Neuronal stem cell (in vitro differentiated cells): ENCODE data around the gene FGB.

Experiments
- DNase-seq: peaks from one replicate; pipeline ENCODE4 v3.0.0-alpha.2; 2013; ENCODE audit warnings: low spot score
- H2AFZ ChIP-seq: one replicate; pipeline ENCODE4 v1.6.1; 2013; ENCODE audit warnings: mild to moderate bottlenecking, low read length, inconsistent platforms
- H2AK5ac ChIP-seq: 2 replicates; pipeline ENCODE4 v1.6.1; 2013; ENCODE audit warnings: low read depth, mild to moderate bottlenecking, inconsistent platforms, low read length, moderate library complexity, mixed read lengths
- H2BK120ac ChIP-seq: 2 replicates; pipeline ENCODE4 v1.6.1; 2013; ENCODE audit warnings: low read depth, mild to moderate bottlenecking, inconsistent platforms, low read length, moderate library complexity, mixed read lengths
- H2BK12ac ChIP-seq: one replicate; pipeline ENCODE4 v1.6.1; 2013; ENCODE audit warnings: low read length, inconsistent platforms
- H2BK15ac ChIP-seq: 2 replicates; pipeline ENCODE4 v1.6.1; 2013; ENCODE audit warnings: mild to moderate bottlenecking, low read length, inconsistent platforms, mixed read lengths
- H2BK5ac ChIP-seq: one replicate; pipeline ENCODE4 v1.6.1; 2013; ENCODE audit warnings: inconsistent platforms, mild to moderate bottlenecking, low read length, moderate library complexity
- H3K14ac ChIP-seq: one replicate; pipeline ENCODE4 v1.6.1; 2013; ENCODE audit warnings: low read length, inconsistent platforms
- H3K18ac ChIP-seq: 2 replicates; pipeline ENCODE4 v1.6.1; 2013; ENCODE audit warnings: low read length, inconsistent platforms
- H3K23ac ChIP-seq: 2 replicates; pipeline ENCODE4 v1.6.1; 2013; ENCODE audit warnings: low read depth, mild to moderate bottlenecking, mixed read lengths, low read length, inconsistent platforms; ENCODE audit not compliant: poor library complexity
- H3K27ac ChIP-seq: replicated peaks from 3 replicates; pipeline ENCODE4 v1.5.1; 2013; ENCODE audit warnings: low read length, inconsistent platforms
- H3K27me3 ChIP-seq, 3 experiments: 2 replicates each; pipeline ENCODE4 v1.6.1; 2013; ENCODE audit warnings: low read length in 3 of 3, mild to moderate bottlenecking in 2 of 3, inconsistent platforms in 1 of 3, low read depth in 1 of 3, mixed read lengths in 1 of 3, moderate library complexity in 1 of 3; ENCODE audit not compliant: control insufficient read depth in 3 of 3, insufficient read depth in 3 of 3
- H3K36me3 ChIP-seq, 2 donors: replicated peaks in 1 of 2; 2 replicates each; pipeline ENCODE4 v1.6.1; 2013; ENCODE audit warnings: low read length in 2 of 2; ENCODE audit not compliant: control insufficient read depth in 2 of 2, insufficient read depth in 2 of 2
- H3K4ac ChIP-seq: 2 replicates; pipeline ENCODE4 v1.6.1; 2013; ENCODE audit warnings: inconsistent platforms, mild to moderate bottlenecking, low read length, moderate library complexity
- H3K4me1 ChIP-seq, 2 donors: 1 replicate in 1 of 2; 2 replicates in 1 of 2; pipeline ENCODE4 v1.6.1; 2013; ENCODE audit warnings: low read length in 2 of 2, low read depth in 1 of 2; ENCODE audit not compliant: control insufficient read depth in 2 of 2, insufficient read depth in 1 of 2
- H3K4me2 ChIP-seq: one replicate; pipeline ENCODE4 v1.6.1; 2013; ENCODE audit warnings: mild to moderate bottlenecking, low read length, inconsistent platforms; ENCODE audit not compliant: insufficient read depth, poor library complexity, severe bottlenecking
- H3K4me3 ChIP-seq, 2 donors: 2 replicates each; pipeline ENCODE4 v1.5.1; 2013; ENCODE audit warnings: low read length in 2 of 2, mild to moderate bottlenecking in 2 of 2, inconsistent platforms in 1 of 2, moderate library complexity in 1 of 2
- H3K79me1 ChIP-seq: one replicate; pipeline ENCODE4 v1.6.1; 2013; ENCODE audit warnings: low read depth, mild to moderate bottlenecking, inconsistent platforms, low read length, moderate library complexity
- H3K9ac ChIP-seq: one replicate; pipeline ENCODE4 v1.6.1; 2013; ENCODE audit warnings: mild to moderate bottlenecking, low read depth, low read length, inconsistent platforms; ENCODE audit not compliant: poor library complexity
- H3K9me3 ChIP-seq, 2 donors: replicated peaks in 1 of 2; 2 replicates each; pipeline versions ENCODE3 to v1.6.1; 2013; ENCODE audit warnings: low read length in 2 of 2, mild to moderate bottlenecking in 2 of 2, inconsistent platforms in 1 of 2, low read depth in 1 of 2, mixed read lengths in 1 of 2, moderate library complexity in 1 of 2; ENCODE audit not compliant: control insufficient read depth in 2 of 2, insufficient read depth in 1 of 2
- H4K8ac ChIP-seq: one replicate; pipeline ENCODE4 v1.6.1; 2013; ENCODE audit warnings: low read depth, mild to moderate bottlenecking, inconsistent platforms, low read length, moderate library complexity
- H4K91ac ChIP-seq: one replicate; pipeline ENCODE4 v1.6.1; 2013; ENCODE audit warnings: low read length, low read depth, mild to moderate bottlenecking, inconsistent platforms; ENCODE audit not compliant: poor library complexity
- WGBS, 2 donors: extraction: QIAGEN DNeasy Blood & Tissue Kit; methylation state at CpG; one replicate each; pipeline ENCODE4 v1.1.7; 2013; ENCODE audit warnings: missing lambda C conversion rate in 2 of 2, mixed read lengths in 1 of 2; ENCODE audit not compliant: insufficient read length in 2 of 2, insufficient replicate concordance in 1 of 2; ENCODE audit errors: extremely low coverage in 2 of 2; 5-methylcytosine and 5-hydroxymethylcytosine counted together

Gene FGB

DNA sequence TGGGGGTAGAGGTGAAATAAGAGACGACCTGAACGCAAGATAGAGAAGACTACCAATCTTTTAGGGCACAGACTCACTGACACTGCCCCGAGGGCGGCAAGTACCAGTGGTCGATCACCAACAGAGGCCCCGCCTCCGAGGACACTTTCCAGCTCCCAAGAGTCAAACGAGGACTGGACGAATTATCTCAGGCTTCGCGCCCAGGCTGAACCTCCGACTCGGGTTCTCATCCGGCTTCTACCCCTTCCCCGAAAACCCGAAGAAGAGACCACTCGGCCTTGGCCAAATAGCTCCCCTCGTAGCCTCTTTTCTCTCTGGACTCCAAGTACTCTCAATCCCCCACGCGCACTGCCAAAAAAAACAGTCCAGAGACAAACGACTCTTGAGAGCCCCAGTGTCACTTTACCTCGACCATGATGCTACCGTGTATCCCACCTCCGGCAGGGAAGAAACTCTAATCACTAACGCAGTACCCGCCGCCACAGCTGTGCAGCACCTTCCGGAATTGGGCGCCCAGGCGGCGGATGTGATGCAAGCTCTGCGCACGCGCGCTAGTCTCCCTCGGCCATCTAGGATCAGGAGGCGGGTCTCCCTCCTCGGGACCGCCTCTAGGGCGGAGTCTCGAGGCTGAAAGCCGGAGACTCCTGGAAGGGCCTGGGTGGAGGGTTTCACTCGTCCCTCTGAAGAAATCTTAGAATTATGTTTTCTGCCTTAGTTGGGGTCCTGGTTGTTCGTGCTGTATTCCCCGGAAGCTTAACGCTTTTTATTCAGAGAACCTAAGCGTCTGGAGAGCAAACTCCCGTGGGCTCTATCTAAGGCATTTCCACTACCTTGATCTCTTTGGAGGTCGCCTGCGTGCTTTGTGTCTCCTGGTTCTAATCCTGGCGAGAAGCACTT lies 12.7 kb upstream of the FGB start, which contains the start of gene PLRG1:
Gene PLRG1 (minus strand): TSS at position 507 of the 897 bp plus-strand sequence. CDS start 92 bp downstream, at position 415.
- Histone ChIP-seq H3K27me3 (peaks cover 0 to 2% (median 0%) of the 10 kb centered on the region in 3 experiments), H3K79me1 (peaks cover 2% of the 10 kb centered on the region), H3K18ac (peak within 1 kb of the TSS; percentile 50), H4K91ac (no peak within 1 kb of the TSS), H3K27ac (no peak within 1 kb of the TSS), H3K4me3 (peak within 1 kb of the TSS; percentile 74 to 89), H3K4me1 (peaks cover 2 to 8% of the 10 kb centered on the region in 2 donors), H2BK5ac (no peak within 1 kb of the TSS), H2AK5ac (no peak within 1 kb of the TSS), H3K4ac (no peak within 1 kb of the TSS), H3K4me2 (peak within 1 kb of the TSS; percentile 79), H3K14ac (no peak within 1 kb of the TSS), H3K9ac (no peak within 1 kb of the TSS), H2AFZ (peak within 1 kb of the TSS; percentile 86), H2BK120ac (no peak within 1 kb of the TSS), H3K9me3 (no peaks in the 10 kb centered on the region), H2BK12ac (no peak within 1 kb of the TSS), H3K36me3 (peaks cover 1 to 32% of the 10 kb centered on the region in 2 donors), H3K23ac (peak within 1 kb of the TSS; percentile 70), H4K8ac (no peak within 1 kb of the TSS), H2BK15ac (no peak within 1 kb of the TSS)
- DNase-seq = peak; percentile 92
- no CpG with 5 or more reads among the region's 51 CpGs for WGBS, 2 donors

DNA sequence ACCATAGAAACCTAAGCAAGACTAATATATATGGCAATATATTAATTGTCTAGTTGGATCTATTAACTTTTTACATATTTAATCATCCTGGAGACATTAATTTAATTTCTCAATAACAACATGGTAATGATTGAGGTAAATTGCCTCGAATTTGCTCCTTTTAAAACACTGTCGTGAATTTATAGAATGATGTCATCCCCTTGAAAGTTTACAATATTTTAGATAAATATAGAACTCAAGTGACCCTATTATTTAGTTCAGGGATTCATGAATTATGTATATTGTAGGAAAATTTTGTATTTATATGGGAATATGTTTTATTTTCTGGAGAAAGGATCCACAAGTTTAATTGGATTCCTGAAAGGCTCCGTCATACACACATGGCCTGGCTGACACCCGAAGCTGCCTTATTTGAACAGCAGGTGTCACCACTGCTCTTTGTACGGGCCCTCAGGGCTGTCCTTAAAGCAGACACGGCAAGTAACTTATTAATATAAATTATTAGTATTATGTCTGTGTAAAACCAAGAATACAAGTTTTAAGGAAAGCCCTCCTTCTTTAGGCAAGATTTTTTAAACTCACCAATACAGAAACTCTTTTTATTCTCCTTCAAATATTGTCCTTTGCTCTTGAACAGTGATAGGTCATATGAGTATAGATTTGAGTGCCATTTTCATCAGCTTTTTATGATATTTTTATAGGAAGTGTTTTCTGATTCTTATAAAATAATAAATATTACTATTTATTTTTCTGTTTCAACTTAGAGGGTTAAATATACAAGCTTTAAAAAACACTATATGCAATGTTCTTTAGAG lies 10.7 kb upstream of the FGB start:
- Histone ChIP-seq H3K27me3 (peaks cover 0 to 6% (median 0%) of the 10 kb centered on the region in 3 experiments), H2BK5ac (no peak overlapping the region), H3K18ac (no peak overlapping the region), H3K27ac (no peak overlapping the region), H2BK120ac (no peak overlapping the region), H3K14ac (no peak overlapping the region), H4K8ac (no peak overlapping the region), H3K4me1 (peaks cover 2 to 8% of the 10 kb centered on the region in 2 donors), H2AFZ (peak overlapping the region; percentile 36), H3K9me3 (no peaks in the 10 kb centered on the region), H2AK5ac (no peak overlapping the region), H3K9ac (no peak overlapping the region), H3K4me3 (no peak overlapping the region), H3K4me2 (no peak overlapping the region), H3K4ac (no peak overlapping the region), H4K91ac (no peak overlapping the region), H3K36me3 (peaks cover 0 to 13% of the 10 kb centered on the region in 2 donors), H3K79me1 (peaks cover 2% of the 10 kb centered on the region), H2BK12ac (no peak overlapping the region), H2BK15ac (no peak overlapping the region), H3K23ac (no peak overlapping the region)
- DNase-seq = peak; percentile 58
- no CpG with 5 or more reads among the region's 6 CpGs for WGBS, 2 donors

DNA sequence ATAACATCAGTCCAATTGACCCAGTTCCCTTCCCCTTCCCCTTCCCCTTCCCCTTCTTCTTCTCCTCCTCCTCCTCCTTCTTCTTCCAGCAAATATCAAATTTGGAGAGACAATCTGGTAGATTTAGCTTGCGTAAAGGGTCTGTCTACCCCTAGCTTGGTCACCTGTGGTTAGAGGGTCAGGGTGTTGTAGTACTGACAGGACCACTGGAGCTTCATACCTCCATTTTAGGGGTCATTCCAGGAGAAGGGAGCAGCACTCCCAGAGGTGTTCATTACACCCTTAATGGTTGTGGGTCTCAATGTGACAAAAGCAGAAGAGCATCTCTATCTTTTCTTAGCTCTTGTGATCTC lies 3.7 kb upstream of the FGB start:
- no peak for DNase-seq
- Histone ChIP-seq H3K4ac (no peak overlapping the region), H3K36me3 (no peaks in the 10 kb centered on the region), H2BK5ac (no peak overlapping the region), H4K8ac (no peak overlapping the region), H2AK5ac (no peak overlapping the region), H2BK15ac (no peak overlapping the region), H3K27me3 (peaks cover 0 to 6% (median 0%) of the 10 kb centered on the region in 3 experiments), H3K79me1 (no peaks in the 10 kb centered on the region), H3K9me3 (no peaks in the 10 kb centered on the region), H3K4me2 (no peak overlapping the region), H3K18ac (no peak overlapping the region), H3K9ac (no peak overlapping the region), H3K4me1 (no peaks in the 10 kb centered on the region), H2AFZ (no peak overlapping the region), H3K27ac (no peak overlapping the region), H2BK120ac (no peak overlapping the region), H4K91ac (no peak overlapping the region), H3K14ac (no peak overlapping the region), H3K4me3 (no peak overlapping the region), H2BK12ac (no peak overlapping the region), H3K23ac (no peak overlapping the region)
- WGBS, 2 donors = no CpG with 5 or more reads among the region's 1 CpG
